NB4 (cell line): ENCODE data around the gene CCNT1.

Experiments
- CTCF ChIP-seq: IDR thresholded peaks from one replicate; pipeline ENCODE4 v1.5.1; 2012; ENCODE audit warnings: low read depth, low read length
- MYC ChIP-seq: IDR thresholded peaks from 2 replicates; pipeline ENCODE4 v1.6.1; 2011; ENCODE audit warnings: low read depth, low read length

GRCh38 chr12:48686615-48687334 lies 29.7 kb downstream of the CCNT1 start:
- no peak for TF ChIP-seq CTCF
- TF ChIP-seq MYC, result no peak
